Lower leg skin (tissue), 3 donors: Measurements from ENCODE around the gene DLST.

ENCODE experiments used
- POLR2A ChIP-seq, 2 donors: fragments of 450-650 bp; IDR thresholded peaks; one replicate each; pipeline ENCODE4 v1.6.1; 2016 to 2017; ENCODE audit warnings: antibody characterized with exemption in 2 of 2, mild to moderate bottlenecking in 1 of 2, moderate library complexity in 1 of 2
- TF ChIP-seq, protein P1 (sequence below), 3 donors: fragments of 450-650 bp; IDR thresholded peaks; one replicate each; pipeline ENCODE4 v1.5.1; 2016; ENCODE audit warnings: antibody characterized with exemption in 3 of 3, mild to moderate bottlenecking in 3 of 3, moderate library complexity in 2 of 3

DNA sequence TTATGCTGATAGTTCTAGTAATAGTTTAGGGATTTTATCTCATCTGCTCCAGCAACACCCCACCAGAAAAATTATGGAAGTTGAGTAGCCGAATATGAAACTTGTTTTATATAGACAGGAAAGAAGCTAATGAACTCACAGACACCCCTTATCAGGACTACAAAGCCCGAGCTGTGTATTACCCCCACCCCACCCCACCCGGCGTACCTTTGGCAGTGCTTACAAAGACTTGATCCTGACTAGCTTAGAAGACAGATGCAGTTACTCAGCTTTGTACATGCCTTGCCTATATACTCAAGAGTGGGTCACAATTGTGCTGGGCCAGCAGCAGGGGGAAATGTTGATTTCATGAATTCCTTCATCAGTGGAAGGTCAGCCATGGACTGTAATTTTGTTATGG lies 28.1 kb upstream of the DLST start:
- TF ChIP-seq, protein P1, sequence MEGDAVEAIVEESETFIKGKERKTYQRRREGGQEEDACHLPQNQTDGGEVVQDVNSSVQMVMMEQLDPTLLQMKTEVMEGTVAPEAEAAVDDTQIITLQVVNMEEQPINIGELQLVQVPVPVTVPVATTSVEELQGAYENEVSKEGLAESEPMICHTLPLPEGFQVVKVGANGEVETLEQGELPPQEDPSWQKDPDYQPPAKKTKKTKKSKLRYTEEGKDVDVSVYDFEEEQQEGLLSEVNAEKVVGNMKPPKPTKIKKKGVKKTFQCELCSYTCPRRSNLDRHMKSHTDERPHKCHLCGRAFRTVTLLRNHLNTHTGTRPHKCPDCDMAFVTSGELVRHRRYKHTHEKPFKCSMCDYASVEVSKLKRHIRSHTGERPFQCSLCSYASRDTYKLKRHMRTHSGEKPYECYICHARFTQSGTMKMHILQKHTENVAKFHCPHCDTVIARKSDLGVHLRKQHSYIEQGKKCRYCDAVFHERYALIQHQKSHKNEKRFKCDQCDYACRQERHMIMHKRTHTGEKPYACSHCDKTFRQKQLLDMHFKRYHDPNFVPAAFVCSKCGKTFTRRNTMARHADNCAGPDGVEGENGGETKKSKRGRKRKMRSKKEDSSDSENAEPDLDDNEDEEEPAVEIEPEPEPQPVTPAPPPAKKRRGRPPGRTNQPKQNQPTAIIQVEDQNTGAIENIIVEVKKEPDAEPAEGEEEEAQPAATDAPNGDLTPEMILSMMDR (IDR thresholded peaks at IDR 0.05), result no peak
- TF ChIP-seq POLR2A (IDR thresholded peaks at IDR 0.05), result no peak
